HG03520 (cell line): ENCODE results near the gene MRGPRG.

Experiments
- ATAC-seq: cut with Tn5 transposase; IDR thresholded peaks from one replicate; pipeline ENCODE4 v1.9.1; 2021; ENCODE audit warnings: mild to moderate bottlenecking, moderate library complexity; ENCODE audit not compliant: unreplicated experiment

MRGPRG gene

DNA sequence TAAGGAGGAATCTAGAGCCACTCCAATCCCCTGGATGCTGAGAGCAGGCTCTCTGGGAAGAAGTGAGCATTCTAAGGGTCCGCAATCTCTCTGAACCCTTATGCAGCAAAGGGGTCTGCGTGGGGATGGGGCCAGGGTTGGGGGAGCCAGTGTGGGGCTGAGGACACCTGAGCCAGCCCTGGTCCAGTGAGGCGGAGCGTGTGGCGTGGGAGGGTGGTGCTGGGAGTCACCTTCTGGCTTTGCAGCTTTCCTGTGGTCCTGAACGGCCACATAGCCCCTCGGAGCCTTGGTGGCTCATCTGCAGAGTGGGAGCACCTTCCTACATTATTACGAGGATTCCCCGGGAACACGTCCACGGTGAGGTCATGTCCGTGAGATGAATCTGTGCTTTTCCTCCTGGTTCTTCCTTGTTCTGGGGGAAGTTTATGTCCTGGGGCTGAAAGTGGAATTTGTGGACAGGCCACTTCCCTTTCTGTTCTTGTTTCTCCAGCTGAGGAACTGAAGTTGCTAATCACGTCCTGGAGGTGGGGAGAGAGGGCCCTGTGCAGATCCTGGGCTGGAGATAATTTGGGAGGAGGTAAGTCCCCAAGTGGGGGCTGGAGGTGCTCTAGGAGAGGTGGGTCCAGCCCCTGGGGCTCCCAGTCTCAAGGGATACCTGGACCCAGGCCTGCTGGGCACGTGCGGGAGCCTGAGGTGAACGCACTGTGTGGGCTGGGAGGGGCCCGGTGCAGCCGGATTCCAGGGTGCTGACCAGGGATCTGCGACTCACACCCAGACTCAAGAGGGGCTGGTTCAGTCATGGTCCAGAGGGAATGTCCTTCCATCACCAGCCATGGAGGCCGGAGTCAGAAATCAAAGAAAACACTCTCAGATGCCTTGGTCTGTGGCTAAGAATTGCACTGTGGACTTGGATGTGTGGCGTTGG is 7.5 kb upstream of the MRGPRG start:
- no peak for ATAC-seq

DNA sequence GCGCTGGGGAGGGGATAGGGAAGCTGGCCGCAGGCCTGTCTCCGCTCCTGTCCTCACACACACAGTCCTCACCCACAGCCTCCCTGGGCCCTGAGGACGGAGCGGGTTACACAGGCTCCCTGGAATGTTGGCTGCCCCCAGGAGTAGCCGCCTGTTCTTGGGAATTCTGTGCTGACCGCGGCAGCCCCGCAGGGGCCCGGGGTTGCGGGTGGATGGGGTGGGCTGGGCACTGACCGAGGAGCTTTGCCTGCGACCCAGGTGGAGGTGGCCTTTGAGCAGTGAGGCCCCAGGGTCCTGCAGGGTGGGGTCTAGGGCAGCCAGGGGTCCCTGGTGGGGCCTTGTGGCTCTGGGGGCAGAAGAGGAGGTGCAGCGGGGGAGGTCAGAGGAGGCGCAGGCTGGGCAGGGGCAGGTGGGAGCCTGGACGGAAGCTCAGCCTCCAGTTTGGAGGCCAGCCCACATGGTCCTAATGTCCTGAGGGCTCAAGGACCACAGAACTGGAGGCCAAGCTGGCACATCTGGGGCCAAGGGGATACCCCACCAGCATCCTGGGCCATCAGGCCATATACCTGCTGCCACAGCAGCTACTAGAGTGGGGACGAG is 6.6 kb upstream of the MRGPRG start:
- no peak for ATAC-seq

DNA sequence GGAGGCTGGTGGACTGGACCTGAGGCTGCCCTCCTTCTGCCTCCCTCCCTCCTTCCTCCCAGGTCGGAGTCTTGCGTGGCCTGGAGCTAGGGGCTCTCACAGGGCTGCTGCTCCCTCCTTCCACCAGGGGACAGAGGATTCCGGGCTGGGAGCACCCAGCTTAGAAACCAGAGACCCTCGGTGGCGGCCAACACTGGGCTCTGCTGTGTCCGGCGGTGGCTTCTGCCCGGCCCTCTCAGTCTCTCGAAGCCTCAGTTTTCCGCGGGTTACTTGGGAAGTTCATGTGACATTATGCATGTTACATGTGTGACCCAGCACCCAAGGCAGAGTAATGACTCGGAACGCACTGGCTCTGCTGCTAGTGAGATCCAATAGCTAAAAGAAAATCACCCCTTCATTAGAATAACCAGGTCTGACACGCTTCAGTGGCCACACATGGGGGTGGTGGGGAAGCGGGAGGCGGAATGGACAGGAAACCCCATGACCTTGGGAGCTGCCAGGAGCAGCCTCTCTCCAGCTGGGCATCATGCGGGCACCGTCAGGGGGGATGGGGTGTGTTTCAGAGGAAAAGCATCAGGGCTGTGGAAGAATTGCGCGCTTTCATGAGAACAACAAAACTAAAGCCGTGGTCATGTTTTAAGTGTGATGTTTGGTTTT is 5.9 kb upstream of the MRGPRG start:
- ATAC-seq, result no peak

DNA sequence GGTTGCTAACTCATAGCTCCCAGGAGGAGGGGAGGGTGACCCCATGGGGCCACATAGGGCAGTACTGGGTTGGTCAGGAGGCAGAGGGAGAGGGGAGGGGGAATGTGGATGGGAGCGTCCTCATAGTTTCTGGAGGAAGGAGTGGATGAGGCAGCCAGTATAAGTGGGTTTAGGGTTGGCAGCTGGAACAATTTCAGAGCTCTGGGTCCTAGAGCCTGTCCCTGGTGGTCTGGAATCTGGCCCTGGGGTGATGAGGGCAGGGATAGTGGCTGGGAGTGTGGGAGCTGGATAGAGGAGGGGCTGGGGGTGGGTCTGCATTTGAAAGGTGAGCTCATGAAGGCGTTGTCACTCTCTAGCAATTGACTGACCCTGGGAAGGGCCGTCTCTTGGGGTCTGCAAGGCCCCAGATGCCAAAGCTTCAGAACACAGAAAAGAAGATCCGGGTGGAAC is 5.3 kb upstream of the MRGPRG start:
- ATAC-seq, result no peak

DNA sequence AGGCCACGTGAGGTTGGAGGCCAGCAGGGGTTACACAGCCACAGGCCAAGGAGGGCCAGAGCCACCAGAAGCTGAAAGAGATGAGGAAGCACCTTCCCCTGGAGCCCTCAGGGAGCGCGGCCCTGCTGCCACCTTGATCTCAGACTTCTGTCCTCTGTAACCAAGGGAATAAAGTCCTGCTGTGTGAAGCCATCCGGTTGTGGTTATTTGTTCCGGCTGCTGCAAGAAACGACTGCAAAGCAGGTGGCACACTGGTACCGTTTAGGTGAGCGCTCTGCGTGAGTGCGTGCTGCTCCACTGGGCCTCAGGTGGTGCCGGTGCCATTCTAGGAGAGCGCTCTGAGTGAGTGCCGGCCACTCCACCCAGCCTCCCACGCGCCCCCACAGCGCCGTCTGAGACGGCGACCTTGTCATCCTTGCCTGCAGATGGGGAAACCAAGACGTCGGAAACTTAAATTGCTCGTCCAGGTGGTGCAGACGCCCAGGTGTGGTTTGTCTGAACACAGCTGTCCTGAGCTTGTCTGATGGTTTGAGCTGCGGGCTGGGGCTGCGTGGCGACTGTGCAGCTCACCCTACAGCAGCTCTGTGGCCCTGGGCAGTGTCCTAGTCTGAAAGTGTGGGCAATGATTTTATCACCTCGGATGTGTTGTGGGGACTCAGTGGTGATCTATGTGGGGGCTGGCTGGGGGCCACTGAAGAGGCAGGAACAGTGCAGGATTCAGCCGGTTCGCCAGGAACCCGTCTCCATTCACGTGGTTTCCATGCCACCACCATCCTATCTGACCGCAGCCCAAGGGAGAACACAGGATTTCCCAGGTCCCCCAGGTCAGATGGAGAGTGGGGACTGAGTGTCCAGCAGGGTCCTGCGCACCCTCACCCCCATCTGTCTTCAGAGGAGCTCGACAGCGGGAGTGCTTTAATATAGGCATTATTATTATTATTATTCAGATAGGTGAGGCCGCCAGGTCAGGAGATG is 4.6 kb upstream of the MRGPRG start:
- ATAC-seq, result no peak

DNA sequence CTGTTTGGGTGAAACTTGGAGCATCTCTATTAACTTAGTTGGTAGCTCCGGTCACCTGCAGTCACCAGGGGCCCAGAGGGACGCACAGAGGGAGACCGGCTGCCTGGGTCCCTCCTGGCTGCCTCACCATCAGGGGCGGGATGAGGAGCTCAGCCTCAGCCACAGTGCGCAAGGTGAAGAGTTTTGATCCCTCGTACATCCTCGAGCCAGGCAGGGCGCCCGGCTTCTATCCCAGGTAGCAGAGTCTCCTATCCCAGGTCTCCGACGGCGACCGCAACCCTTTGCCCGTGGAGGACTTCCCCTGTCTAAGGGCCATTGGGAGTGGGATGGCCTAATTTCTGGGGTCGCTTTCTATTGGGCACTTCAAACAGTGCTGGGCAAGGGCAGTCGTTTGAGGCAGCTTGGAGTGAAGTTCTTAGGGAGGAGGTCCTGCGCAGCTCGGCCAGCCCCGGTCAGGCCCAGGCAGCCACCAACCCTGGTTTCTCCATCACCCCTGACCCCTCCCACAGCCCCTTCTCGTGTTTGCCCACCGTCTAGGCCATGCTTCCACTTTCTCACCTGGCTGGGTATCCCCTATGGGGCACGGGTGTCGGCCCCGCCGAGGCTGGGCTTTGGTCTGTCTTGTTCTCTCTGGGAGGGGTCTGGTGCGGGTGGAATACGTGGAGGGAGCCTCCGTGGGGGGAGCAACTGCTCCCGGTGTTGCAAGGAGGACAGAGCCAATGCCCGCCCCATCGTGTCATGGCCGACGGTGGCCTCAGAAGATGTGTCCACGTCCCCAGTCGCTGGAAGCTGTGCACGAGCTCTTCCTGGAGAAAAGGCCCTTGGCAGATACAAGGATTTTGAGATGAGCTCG is 3.6 kb upstream of the MRGPRG start:
- no peak for ATAC-seq

DNA sequence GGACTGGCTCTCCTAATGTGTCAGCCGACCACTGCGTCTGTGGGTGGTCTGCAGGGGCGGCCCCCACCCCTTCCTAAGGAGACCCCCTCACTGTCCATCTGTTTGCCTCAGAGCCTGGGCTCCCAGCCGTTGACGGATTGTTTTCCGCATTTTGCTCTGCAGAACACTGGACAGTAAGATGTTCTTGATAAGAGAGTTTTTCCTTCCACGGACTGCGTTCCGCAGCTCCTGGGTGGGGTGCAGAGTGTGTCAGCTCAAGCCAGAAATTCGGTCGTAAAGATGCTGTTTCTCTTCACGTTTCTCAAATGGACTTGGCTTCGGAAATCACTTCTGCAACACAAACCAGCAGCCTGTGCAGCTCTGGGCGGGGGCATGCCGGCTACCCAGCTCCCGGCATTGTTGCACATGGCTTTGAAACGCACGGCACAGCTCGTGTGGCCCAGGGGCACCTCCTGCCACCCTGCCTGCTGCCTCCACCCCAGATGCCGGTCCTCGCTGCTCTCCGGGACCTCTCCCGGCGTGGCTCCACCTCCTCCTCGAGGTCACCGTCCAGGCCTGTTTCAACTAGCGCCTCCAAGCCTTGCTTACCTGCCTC is 2.9 kb upstream of the MRGPRG start:
- no peak for ATAC-seq

DNA sequence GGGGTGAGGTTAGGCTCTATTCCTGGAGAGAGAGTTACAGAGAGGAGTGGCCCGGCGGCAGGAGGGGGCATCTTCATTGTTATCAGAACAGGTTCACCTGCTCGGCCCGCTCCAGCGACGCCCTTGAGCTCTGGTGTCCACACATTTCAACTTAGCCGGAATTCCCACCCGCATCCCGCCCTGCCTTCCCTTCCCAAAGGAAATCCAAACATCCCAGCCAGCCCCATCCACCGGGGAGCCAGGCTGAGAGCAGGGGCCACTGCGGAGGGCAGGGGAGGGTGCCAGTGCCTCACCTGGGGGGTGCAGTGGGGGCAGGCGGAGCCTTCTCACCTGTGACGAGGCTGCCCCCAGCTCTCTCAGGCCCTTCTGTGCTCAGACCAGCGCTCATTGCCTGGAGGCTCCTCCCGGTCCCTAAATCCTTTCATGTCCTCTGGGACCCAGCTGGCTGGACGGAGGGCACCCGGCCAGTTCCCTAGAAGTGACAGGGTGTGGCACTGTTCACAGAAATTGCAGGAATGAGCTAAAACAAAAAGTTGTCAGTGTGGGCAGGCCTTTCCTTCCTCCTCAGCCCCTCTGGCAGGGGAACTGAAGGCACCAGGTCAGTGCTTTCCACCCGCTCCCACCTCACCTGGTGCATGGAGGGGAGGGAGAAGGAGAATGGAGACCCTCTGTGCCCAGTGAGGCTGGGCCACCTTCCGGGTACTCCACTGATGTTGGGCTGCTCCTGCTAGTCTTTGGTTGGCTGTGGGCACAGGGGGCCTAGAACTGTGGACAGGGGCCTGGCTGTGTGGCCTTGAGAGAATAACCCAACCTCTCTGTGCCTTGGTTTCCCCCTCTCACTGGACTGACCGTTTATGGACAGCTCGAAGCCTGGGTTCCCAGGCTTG is 2.2 kb upstream of the MRGPRG start:
- ATAC-seq, result no peak

DNA sequence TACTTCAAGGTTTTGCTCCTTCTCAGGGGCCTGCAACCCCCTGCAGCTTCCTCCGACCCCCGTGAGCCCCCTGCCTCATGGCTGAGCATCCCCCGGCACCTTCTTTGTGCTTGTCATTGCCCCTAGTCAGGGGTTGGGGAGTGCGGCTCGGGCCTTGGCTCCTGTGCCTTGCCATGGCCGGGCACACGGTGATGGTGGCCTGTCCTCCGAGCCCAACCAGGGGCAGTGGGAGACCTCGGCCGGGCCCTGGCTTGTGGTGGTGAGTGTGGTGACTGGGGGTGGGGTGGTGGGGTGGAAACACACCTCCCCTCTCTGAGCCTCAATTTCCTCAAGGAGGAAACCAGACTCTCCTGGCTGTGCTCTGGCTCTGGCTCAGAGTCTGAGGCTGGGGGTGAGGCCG is 1.5 kb upstream of the MRGPRG start:
- no peak for ATAC-seq

DNA sequence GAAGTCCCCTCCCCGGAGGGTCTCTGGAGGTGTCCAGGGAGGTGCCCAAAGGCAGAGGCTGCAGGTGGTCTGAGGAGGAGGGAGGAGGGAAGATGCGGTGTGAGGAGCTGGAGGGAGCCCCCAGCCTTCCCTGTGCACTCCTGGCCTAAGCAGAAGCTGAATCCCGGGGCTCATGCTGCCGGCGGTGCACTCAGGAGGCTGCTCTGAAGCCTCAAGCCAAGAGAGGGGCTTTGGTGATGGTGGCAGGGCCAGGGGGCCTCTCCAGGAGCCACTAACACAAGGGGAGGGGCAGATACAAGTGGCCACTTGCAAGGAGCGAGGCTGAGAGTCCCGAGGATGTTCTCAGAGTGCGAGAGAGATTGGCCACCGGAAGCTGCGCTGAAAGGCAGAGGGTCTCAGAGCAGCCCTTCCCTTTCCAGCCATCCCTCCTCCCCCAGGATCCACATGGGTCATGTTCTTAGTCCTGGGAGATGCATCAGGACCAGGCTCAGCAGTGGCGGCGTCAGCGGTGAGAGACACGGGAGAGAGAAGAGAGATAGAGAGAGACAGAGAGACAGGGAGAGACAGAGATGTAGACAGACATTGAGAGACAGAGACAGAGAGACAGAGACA is 774 bp upstream of the MRGPRG start:
- ATAC-seq, result no peak

DNA sequence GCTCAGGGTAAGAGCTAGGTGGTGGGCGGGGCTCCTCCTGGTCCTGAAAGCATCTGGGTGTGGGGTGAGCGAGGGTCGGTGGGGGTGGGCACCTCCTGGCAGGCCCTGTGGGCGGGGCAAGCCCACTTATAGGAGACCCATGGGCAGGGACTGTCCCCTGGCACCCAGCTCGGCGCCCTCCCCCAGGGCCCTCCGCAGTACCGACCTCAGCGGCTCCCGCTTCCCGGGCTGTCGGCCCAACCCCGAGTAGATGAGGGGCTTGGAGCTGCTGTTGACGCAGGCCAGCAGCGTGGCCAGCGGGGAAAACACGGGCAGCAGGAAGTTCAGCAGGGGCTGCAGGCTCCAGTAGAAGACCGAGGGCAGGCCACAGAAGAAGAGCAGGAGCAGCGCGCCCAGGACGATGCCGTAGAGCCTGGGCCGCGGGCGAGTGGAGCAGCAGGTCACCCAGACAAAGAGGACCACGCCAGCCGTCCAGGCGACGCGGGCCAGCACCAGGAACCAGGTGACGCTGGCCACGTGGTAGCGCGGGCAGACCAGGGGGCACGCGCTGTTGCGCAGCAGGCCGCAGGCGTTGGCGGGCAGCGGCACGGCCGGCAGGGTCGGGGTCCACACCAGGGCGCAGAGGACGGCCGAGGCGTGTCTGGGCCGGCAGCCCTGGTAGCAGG is 663 bp downstream of the MRGPRG start:
- ATAC-seq, result no peak

DNA sequence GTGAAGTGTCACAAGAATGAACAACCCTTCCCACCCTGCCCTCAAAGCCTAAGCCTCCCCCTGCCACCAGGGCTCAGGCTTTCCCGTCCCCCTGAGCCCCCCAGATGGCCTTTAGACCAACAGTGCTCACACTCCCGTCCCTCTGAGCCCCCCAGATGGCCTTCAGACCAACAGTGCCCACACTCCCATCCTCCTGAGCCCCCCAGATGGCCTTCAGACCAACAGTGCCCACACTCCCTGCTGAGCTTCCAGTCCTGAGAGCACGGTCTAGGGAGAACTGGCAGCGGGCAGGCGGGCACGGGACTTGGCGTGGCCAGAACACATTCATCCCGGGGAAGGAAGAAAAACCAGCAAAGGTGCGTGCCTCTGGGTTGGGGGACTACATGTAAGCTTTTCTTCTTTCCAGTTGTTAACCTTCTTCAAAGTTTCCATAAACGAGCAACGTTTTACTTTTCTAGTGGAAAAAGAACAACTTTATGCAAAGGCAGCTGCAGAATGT is 2.5 kb downstream of the MRGPRG start:
- no peak for ATAC-seq

DNA sequence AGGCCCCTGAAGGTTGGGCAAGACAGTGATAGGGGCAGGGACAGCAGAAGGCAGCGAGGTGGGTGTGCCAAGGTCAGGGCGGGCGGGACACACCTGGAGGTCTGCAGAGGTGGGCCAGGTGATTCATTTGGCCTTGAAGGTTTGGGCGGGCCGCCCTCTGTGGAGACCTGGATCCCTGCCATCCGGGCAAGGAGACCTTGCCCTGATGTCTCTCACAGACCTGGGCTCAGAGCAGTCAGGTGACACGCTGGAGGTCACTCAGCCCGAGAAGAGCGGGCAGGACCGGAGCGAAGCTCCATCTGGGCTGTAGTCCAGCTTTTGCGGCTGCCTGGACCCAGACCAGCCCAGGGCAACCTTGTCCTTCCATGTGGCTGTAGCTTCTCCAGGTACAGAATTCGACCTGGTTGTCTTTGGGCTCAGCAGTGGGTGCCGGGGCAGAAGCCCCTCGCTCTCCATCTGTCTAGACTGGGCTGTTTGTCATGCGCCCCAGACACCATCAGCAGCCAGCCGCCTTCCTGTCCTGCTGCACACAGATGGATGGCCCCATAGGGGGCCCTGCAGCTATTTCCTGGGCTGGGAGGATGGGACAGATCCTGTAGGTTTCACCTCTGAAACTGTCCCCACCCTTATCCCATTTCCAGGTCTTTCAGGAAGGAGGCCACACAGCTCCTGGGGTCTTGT is 3.1 kb downstream of the MRGPRG start:
- no peak for ATAC-seq

DNA sequence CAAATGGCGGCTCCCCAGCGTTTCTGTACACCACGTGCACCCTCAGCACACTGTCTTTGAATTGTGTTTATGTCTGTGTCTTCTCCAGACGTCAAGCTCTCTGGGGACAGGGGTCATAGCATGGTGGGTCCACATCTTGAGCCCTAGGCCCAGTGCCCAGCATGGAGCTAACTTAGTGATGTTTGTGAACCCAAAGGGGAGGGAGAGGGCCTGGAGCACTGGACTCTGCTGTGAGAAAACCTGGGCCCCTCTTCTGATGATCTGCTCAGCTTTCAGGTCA is 4.3 kb downstream of the MRGPRG start:
- no peak for ATAC-seq

DNA sequence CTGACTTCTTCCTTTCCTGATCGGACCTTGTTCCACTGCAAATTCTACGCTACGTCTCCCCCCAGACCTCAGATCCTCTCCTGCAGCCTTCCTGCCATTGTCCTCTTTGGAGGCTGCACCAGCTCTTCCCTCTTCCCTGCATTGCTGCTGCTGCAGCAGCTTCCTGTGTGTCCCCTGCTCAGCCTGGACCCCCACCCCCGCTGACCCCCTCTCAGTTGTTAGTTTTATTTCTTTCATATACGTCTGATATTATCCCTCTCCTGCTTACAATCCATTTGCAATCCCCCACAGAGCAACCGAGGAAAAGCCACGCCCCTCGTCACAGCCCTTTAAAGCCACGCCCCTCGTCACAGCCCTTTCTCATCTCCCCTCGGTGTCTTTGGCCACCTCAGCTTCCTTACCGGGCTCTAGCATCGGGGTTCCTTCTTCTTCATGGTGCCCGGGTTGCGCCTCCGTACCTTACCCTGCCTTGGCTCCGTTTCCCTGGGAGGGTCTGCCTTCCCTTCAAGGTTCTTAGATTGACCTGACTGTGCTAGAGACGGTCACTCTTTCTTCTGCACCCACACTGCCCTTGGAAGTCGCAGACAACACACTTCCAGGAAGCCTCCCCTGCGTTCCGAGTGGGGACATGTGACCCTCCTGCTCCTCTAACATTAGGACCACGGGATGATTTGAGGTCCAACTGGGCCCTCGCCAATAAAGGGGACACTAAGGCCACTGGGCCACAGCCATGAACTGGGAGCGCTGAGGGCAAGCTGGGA is 4.8 kb downstream of the MRGPRG start:
- ATAC-seq, result no peak

DNA sequence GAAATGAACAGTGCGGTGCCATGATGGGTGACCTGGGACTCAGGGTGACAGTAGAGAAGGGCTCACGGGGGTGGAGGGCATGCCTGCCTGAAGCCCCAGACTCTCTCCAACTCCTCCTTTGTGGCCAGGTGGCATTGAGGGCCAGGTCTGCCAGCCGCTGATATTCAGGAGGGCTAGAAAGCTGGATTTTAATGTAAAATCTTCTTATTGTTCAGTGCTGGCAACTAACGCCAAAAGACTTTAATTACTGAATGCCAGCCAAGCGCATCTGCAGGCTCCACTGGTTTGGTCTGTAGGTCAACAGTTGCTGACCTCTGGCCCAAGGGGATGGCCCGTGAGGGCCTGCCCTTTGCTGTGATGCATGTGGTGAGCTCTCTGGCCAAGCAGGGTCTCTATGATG is 10.3 kb downstream of the MRGPRG start:
- ATAC-seq, result no peak
